Epithelial cell of alveolus of lung (primary cell): ENCODE data around the gene FNIP2. TPM values are rescaled to one million over a fixed set of nuclear protein-coding genes. Genes with fewer than 3 reads are reported as not detected.

Experiments used
- total RNA-seq: library from RNA; depleted of rRNA; stranded (reverse); fragments of >200 nt; gene quantifications from 2 replicates; pipeline ENCODE4 v1.2.1, GENCODE V29; 2015

The FNIP2 gene
- total RNA-seq = 9.3 and 12.0 TPM in 2 replicates

GRCh38 chr4:158768555-158769174, at the start of gene FNIP2:
FNIP2 (plus strand) TSS chr4:158769026; CDS start chr4:158769213, 187 bp downstream.

GRCh38 chr4:158722917-158723793, 45.7 kb upstream of the FNIP2 start, which contains the start of gene PPID:
PPID (minus strand) TSS chr4:158723396; CDS start chr4:158723288, 108 bp downstream.

Other genes with a start within 250 kb of the FNIP2 start
- not detected in 2 replicates for gene RXFP1, start 247.1 kb upstream of the FNIP2 start, total RNA-seq
- gene C4orf46, start 97.1 kb upstream of the FNIP2 start, total RNA-seq = 7.6 and 16.9 TPM in 2 replicates
- 8.8 and 10.9 TPM in 2 replicates for gene ETFDH, start 96.7 kb upstream of the FNIP2 start, total RNA-seq
- gene PPID, start 45.6 kb upstream of the FNIP2 start, total RNA-seq = 23.8 and 30.2 TPM in 2 replicates